HG03139 (cell line): Measurements from ENCODE around the gene CTAG1B.
"Not testable (repeated sequence)": the region's sequence is repeated elsewhere in the genome, so short reads cannot be mapped to it uniquely, and the experiment has no call there.

Source experiments
- ATAC-seq: cut with Tn5 transposase; IDR thresholded peaks from one replicate; pipeline ENCODE4 v1.9.1; 2021; ENCODE audit not compliant: unreplicated experiment

The CTAG1B gene

DNA sequence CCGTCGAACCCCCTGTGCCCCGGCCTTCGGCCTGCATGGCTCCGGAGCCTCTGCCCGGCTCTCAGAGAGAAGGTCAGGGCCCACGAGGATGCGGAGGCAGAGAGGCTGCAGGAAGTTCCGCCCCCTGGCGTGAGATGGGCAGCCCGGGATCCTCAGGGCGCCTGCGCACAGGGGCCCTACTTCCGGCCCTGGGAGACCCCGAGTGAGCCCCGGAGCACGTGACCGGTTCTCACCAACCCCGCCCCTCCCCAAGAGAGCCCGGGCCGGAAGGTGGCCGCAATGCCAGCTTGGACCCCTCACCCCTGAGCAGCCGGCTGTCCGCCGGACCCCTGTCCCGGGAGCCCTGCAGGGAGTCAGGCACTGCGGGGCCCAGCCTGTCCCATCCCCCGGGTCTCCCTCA is at the start of gene CTAG1B:
Gene CTAG1B, minus strand, starts transcription at position 101 of the 400 bp plus-strand sequence. Its CDS starts 64 bp downstream, at position 37.
- ATAC-seq = not testable (repeated sequence)

DNA sequence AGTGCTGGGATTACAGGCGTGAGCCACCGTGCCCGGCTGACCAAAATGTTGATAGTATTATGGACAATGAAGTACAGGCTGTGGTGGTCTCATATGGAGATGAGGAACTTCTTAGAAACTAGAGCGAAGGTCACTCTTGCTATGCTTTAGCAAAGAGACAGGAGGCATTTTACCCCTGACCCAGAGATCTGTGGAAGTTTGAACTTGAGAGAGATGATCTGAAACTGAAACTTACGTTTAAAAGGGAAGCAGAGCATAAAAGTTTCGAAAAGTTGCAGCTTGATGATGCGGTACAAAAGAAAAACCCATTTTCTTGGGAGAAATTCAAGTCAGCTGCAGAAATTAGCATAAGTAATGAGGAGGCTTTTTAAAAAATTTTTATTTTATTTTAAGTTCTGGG is 42.8 kb upstream of the CTAG1B start:
- ATAC-seq = no peak

DNA sequence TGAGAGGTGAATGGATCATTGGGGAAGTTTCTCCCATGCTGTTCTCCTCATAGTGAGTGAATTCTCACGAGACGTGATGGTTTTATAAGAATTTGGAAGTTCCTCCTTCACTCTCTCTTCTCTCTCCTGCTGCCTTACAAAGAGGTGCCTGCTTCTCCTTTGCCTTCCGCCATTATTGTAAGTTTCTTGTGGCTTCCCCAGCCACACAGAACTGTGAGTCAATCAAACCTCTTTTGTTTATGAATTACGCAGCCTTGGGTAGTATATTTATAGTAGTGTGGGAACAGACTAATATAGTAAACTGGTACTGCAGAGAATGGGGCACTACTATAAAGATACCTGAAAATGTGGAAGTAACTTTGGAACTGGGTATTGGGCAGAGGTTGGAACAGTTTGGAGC is 42.1 kb upstream of the CTAG1B start:
- no peak for ATAC-seq

- ATAC-seq = no peak
Observed at GRCh38 chrX:154660541-154660940, 41.5 kb upstream of the CTAG1B start.

DNA sequence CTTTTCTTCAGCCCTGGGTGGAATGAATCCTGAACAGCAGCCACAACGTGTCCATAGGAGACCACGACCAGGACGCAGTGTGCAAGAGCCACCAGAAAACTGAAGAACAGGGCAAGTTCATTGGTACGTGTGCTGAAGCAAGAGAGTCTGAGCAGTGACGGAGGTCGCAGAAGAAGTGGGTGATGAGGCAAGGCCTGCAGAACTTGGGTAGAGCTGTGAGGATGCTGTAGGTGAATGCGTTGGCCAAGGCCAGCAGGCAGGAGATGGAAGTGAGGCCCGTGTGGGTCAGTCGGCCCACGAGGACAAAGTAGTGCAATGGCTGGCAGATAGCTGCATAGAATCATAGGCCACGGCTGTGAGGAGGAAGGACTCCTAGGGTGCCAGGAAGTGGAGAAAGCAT is 39.9 kb upstream of the CTAG1B start:
- ATAC-seq = no peak

- no peak for ATAC-seq
Observed at GRCh38 chrX:154658187-154658586, 39.1 kb upstream of the CTAG1B start.

- ATAC-seq = no peak
Observed at GRCh38 chrX:154657226-154657805, 38.2 kb upstream of the CTAG1B start.

- ATAC-seq = no peak
Observed at GRCh38 chrX:154655786-154656185, 36.7 kb upstream of the CTAG1B start.

DNA sequence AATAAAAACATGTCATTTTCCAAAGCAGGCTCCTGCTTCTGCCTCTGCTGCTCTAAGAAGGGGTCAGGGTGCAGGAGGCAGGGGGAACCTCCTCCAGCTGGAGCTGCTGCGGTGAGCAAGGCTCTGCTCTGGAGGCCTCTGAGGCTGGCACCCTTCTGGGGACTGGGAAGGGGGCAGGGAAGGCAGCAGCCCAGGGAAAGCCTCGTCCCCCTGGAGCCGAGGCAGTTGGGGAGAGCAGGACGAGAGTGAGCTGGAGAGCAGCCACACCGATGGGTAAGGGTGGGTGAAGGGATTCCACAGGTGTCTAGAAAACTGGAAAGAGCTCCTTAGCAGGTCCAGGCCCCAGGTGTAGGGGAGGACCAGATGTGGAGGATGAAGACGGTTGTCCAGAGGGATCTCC is 36.3 kb upstream of the CTAG1B start:
- ATAC-seq = no peak

GRCh38 chrX:154654925-154655324 is 35.8 kb upstream of the CTAG1B start:
- no peak for ATAC-seq

- no peak for ATAC-seq
Observed at GRCh38 chrX:154654372-154654771, 35.3 kb upstream of the CTAG1B start.

GRCh38 chrX:154653413-154653812 is 34.3 kb upstream of the CTAG1B start, which contains the start of gene CTAG2:
Gene CTAG2 (minus strand): TSS chrX:154653579. CDS start chrX:154653515, 64 bp downstream.
- not testable (repeated sequence) for ATAC-seq

DNA sequence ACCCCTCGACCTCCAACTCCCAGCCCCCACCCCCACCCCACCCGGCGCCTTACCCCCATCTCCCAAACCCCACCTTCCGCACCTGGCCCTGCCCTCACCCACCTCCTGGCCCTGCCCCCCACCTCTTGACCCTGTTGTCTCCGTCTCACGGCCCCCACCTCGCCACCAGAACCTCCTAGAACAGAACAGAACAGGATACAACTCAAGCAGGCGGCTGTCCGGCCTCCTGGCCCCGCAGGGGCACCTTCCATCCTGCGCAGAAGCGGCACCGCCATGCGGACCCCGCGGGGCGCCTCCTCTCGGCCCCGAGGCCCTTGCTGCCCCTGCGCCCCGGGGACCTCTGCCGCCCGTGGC is 33.9 kb upstream of the CTAG1B start:
- no peak for ATAC-seq

- ATAC-seq = no peak
Observed at GRCh38 chrX:154652311-154653047, 33.4 kb upstream of the CTAG1B start.

GRCh38 chrX:154650221-154650510 is 31.1 kb upstream of the CTAG1B start:
- ATAC-seq = no peak

- no peak for ATAC-seq
Observed at GRCh38 chrX:154649503-154650220, 30.6 kb upstream of the CTAG1B start.

- ATAC-seq = no peak
Observed at GRCh38 chrX:154648931-154649330, 29.8 kb upstream of the CTAG1B start.

DNA sequence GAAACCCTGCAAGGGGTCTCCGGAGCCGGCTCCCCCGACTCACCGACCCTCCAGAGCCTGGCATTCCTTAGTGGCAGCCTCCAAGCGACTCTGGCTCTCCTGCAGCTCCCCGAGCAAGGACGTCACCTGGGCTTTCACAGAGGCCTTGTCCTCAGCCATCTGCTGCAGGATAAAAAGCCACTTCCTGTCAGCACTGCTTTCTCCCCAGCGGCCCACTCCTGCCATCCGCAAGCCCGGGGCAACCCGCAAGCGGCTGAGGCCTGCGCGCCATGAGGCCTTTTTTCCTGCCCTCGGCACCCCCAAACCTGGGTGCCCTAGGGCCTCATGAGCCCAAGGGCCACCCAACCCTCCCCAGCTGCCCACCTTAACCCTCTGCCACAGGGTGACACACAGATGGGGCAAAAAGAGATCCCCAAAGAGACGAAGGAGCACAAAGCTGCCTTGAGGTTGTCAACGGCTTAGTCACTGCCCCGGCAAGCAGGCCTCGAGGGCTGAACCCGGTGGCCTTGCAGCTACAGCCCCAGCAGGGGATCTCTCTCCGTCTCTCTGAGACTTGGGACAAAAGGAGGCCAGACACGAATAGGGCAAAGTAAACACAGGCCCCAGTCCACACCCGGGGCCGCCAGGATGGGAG is 26.8 kb upstream of the CTAG1B start:
- not testable (repeated sequence) for ATAC-seq

GRCh38 chrX:154643708-154644107 is 24.6 kb upstream of the CTAG1B start:
- not testable (repeated sequence) for ATAC-seq

- ATAC-seq = not testable (repeated sequence)
Observed at GRCh38 chrX:154641740-154642139, 22.7 kb upstream of the CTAG1B start.

- ATAC-seq = not testable (repeated sequence)
Observed at GRCh38 chrX:154633661-154634060, 14.6 kb upstream of the CTAG1B start.

DNA sequence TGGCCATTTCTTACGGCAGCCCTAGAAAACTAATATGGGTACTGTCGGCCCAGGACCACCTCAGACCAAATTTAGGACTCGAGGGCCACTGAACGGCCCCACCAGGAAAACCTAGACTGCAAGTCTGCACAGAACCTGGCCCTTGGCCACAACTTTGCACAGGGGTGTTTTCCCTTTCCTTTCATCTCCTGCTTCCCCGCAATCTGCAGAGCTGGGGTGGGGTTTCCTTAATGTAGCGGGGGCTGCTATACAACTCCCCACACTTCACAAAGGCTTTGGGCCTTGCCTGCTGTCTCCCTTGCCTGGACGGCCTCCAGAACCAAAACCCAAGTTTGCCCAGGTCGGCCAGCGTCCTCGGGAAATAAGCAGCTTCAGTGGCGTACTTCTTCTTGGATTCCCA is 11.9 kb upstream of the CTAG1B start:
- ATAC-seq = not testable (repeated sequence)
